SH-SY5Y (cell line): ENCODE data around the gene ZNF777.

Experiments
- GATA2 ChIP-seq: IDR thresholded peaks from 2 replicates; pipeline ENCODE4 v1.6.1; 2011; ENCODE audit warnings: mild to moderate bottlenecking, low read depth, low read length
- GATA3 ChIP-seq: IDR thresholded peaks from 2 replicates; pipeline ENCODE4 v1.6.1; 2011; ENCODE audit warnings: low read depth, mild to moderate bottlenecking, low read length, moderate library complexity

DNA sequence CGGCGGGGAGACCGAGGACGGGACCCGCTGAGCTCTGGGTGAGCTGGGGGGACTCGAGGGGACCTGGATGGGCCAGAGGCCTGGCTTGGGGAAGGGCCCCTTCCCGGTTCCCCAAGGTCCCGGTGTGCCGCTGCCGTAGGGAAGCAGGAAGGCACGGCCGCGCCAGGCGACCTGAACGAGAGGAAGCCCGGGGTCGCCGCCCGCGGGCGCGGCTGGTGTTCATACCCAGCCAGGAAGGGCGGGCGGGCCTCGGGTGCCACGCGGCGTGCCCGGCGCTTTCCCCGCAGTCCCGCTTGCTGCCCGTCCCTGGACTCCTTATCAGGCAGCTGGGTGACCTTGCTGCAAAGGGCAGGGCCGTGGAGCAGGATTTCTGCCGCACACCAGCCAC lies 38.0 kb downstream of the ZNF777 start:
- TF ChIP-seq GATA3 (no peak), GATA2 (no peak)
